Measurements from ENCODE around the gene EME1. TPM values are rescaled to one million over a fixed set of nuclear protein-coding genes. Genes with fewer than 3 reads are reported as not detected.

The EME1 gene
- total and polyA plus RNA-seq, 2 experiments from 2014 or later: 14.4 to 15.9 TPM

DNA sequence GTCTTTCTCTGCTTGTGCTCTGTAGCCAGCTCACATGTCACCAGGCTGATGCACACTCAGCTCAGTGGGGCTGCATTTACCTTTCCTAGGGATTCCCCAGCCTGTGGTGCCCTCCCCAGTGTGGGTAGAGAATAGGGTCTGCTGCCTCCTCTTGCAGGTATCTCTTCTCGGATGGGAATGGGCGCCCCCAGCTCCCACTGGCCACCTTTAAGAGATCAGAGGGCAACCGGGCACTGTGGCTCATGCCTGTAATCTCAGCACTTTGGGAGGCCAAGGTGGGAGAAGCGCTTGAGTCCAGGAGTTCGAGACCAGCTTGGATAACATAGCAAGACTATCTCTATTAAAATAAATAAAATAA, 23.8 kb upstream of the EME1 start:
- Histone ChIP-seq H2AFZ (no peak overlapping the region), H3K4me1 (ENCODE audit: insufficient read depth) (peaks cover 18% of the 10 kb centered on the region), H3F3A (replicated peaks; ENCODE audit: low read depth) (no peaks in the 10 kb centered on the region), H4K20me1 (replicated peaks; ENCODE audit: insufficient read depth) (peaks cover 6% of the 10 kb centered on the region; the same call in 1 of the 2 replicates), H3K4me2 (no peak overlapping the region), H3K36me3 (ENCODE audit: insufficient read depth) (no peaks in the 10 kb centered on the region), H3K27ac (ENCODE audit: low read depth) (no peak overlapping the region), H3K4me3 (no peak overlapping the region), H3K9me2 (ENCODE audit: insufficient read depth) (no peaks in the 10 kb centered on the region), H3K79me2 (replicated peaks; ENCODE audit: insufficient read depth) (peaks cover 29% of the 10 kb centered on the region), H3K27me3 (ENCODE audit: insufficient read depth) (peaks cover 14% of the 10 kb centered on the region; the same call in 1 of the 2 replicates)
- no peaks in the 10 kb centered on the region; the same call in 2 of the 3 replicates for H3K9me3 Mint-ChIP-seq
- no peak for TF ChIP-seq ZNF114 (CRISPR knock-in tag; IDR thresholded peaks at IDR 0.05)
- H3K27me3 Mint-ChIP-seq (ENCODE audit: insufficient read depth, low read depth, poor library complexity): peaks cover 28% of the 10 kb centered on the region
- H3K36me3 Mint-ChIP-seq (ENCODE audit: low read depth): peaks cover 11% of the 10 kb centered on the region
- no peak overlapping the region; the same call in 2 of the 3 replicates for H3K4me3 Mint-ChIP-seq
- ATAC-seq (no peak), DNase-seq (ENCODE audit: low spot score) (no peak)
- peaks cover 37% of the 10 kb centered on the region for H3K4me1 Mint-ChIP-seq
- H3K27ac Mint-ChIP-seq: no peak overlapping the region

- Mint-ChIP-seq H3K27ac (no peak overlapping the region), H3K36me3 (ENCODE audit: low read depth) (peaks cover 26% of the 10 kb centered on the region), H3K4me1 (peaks cover 25% of the 10 kb centered on the region), H3K27me3 (ENCODE audit: insufficient read depth, low read depth, poor library complexity) (peaks cover 18% of the 10 kb centered on the region), H3K9me3 (no peaks in the 10 kb centered on the region; the same call in 2 of the 3 replicates), H3K4me3 (no peak overlapping the region)
- no peaks in the 10 kb centered on the region for H3K9me2 ChIP-seq (ENCODE audit: insufficient read depth)
- no peaks in the 10 kb centered on the region for H3K36me3 ChIP-seq (ENCODE audit: insufficient read depth)
- H3K4me3 ChIP-seq: no peak overlapping the region
- no peaks in the 10 kb centered on the region for H3F3A ChIP-seq (replicated peaks; ENCODE audit: low read depth)
- no peak for DNase-seq (ENCODE audit: low spot score)
- peaks cover 6% of the 10 kb centered on the region; the same call in 1 of the 2 replicates for H4K20me1 ChIP-seq (replicated peaks; ENCODE audit: insufficient read depth)
- H3K4me1 ChIP-seq (ENCODE audit: insufficient read depth): peaks cover 11% of the 10 kb centered on the region
- no peak overlapping the region for H3K4me2 ChIP-seq
- no peak overlapping the region for H3K27ac ChIP-seq (ENCODE audit: low read depth)
- H3K79me2 ChIP-seq (replicated peaks; ENCODE audit: insufficient read depth): peaks cover 29% of the 10 kb centered on the region
- H3K27me3 ChIP-seq (ENCODE audit: insufficient read depth): no peaks in the 10 kb centered on the region
- H2AFZ ChIP-seq: no peak overlapping the region
- no peak for ATAC-seq
- TF ChIP-seq STAT1 (IDR thresholded peaks at IDR 0.05; ENCODE audit: unreplicated experiment) (no peak), CREB1 (CRISPR knock-in tag; IDR thresholded peaks at IDR 0.05; ENCODE audit: low read depth) (no peak), NANOG (IDR thresholded peaks at IDR 0.05; ENCODE audit: borderline replicate concordance) (no peak), EZH2phosphoT487 (IDR thresholded peaks at IDR 0.05; ENCODE audit: unreplicated experiment) (no peak), EZH2 (IDR thresholded peaks at IDR 0.05; ENCODE audit: low read depth, unreplicated experiment) (no peak), POLR2AphosphoS5 (IDR thresholded peaks at IDR 0.05; ENCODE audit: low read depth) (no peak), ZNF331 (CRISPR knock-in tag; IDR thresholded peaks at IDR 0.05; ENCODE audit: low read depth) (no peak)
- TF ChIP-seq, protein P1, sequence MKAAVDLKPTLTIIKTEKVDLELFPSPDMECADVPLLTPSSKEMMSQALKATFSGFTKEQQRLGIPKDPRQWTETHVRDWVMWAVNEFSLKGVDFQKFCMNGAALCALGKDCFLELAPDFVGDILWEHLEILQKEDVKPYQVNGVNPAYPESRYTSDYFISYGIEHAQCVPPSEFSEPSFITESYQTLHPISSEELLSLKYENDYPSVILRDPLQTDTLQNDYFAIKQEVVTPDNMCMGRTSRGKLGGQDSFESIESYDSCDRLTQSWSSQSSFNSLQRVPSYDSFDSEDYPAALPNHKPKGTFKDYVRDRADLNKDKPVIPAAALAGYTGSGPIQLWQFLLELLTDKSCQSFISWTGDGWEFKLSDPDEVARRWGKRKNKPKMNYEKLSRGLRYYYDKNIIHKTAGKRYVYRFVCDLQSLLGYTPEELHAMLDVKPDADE (IDR thresholded peaks at IDR 0.05): no peak
- TF ChIP-seq, protein P2, sequence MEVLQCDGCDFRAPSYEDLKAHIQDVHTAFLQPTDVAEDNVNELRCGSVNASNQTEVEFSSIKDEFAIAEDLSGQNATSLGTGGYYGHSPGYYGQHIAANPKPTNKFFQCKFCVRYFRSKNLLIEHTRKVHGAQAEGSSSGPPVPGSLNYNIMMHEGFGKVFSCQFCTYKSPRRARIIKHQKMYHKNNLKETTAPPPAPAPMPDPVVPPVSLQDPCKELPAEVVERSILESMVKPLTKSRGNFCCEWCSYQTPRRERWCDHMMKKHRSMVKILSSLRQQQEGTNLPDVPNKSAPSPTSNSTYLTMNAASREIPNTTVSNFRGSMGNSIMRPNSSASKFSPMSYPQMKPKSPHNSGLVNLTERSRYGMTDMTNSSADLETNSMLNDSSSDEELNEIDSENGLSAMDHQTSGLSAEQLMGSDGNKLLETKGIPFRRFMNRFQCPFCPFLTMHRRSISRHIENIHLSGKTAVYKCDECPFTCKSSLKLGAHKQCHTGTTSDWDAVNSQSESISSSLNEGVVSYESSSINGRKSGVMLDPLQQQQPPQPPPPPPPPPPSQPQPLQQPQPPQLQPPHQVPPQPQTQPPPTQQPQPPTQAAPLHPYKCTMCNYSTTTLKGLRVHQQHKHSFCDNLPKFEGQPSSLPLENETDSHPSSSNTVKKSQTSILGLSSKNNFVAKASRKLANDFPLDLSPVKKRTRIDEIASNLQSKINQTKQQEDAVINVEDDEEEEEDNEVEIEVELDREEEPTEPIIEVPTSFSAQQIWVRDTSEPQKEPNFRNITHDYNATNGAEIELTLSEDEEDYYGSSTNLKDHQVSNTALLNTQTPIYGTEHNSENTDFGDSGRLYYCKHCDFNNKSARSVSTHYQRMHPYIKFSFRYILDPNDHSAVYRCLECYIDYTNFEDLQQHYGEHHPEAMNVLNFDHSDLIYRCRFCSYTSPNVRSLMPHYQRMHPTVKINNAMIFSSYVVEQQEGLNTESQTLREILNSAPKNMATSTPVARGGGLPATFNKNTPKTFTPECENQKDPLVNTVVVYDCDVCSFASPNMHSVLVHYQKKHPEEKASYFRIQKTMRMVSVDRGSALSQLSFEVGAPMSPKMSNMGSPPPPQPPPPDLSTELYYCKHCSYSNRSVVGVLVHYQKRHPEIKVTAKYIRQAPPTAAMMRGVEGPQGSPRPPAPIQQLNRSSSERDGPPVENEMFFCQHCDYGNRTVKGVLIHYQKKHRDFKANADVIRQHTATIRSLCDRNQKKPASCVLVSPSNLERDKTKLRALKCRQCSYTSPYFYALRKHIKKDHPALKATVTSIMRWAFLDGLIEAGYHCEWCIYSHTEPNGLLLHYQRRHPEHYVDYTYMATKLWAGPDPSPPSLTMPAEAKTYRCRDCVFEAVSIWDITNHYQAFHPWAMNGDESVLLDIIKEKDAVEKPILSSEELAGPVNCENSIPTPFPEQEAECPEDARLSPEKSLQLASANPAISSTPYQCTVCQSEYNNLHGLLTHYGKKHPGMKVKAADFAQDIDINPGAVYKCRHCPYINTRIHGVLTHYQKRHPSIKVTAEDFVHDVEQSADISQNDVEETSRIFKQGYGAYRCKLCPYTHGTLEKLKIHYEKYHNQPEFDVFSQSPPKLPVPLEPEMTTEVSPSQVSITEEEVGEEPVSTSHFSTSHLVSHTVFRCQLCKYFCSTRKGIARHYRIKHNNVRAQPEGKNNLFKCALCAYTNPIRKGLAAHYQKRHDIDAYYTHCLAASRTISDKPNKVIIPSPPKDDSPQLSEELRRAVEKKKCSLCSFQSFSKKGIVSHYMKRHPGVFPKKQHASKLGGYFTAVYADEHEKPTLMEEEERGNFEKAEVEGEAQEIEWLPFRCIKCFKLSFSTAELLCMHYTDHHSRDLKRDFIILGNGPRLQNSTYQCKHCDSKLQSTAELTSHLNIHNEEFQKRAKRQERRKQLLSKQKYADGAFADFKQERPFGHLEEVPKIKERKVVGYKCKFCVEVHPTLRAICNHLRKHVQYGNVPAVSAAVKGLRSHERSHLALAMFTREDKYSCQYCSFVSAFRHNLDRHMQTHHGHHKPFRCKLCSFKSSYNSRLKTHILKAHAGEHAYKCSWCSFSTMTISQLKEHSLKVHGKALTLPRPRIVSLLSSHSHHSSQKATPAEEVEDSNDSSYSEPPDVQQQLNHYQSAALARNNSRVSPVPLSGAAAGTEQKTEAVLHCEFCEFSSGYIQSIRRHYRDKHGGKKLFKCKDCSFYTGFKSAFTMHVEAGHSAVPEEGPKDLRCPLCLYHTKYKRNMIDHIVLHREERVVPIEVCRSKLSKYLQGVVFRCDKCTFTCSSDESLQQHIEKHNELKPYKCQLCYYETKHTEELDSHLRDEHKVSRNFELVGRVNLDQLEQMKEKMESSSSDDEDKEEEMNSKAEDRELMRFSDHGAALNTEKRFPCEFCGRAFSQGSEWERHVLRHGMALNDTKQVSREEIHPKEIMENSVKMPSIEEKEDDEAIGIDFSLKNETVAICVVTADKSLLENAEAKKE (CRISPR knock-in tag; IDR thresholded peaks at IDR 0.05): no peak
- TF ChIP-seq, protein P3, sequence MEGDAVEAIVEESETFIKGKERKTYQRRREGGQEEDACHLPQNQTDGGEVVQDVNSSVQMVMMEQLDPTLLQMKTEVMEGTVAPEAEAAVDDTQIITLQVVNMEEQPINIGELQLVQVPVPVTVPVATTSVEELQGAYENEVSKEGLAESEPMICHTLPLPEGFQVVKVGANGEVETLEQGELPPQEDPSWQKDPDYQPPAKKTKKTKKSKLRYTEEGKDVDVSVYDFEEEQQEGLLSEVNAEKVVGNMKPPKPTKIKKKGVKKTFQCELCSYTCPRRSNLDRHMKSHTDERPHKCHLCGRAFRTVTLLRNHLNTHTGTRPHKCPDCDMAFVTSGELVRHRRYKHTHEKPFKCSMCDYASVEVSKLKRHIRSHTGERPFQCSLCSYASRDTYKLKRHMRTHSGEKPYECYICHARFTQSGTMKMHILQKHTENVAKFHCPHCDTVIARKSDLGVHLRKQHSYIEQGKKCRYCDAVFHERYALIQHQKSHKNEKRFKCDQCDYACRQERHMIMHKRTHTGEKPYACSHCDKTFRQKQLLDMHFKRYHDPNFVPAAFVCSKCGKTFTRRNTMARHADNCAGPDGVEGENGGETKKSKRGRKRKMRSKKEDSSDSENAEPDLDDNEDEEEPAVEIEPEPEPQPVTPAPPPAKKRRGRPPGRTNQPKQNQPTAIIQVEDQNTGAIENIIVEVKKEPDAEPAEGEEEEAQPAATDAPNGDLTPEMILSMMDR (conservative IDR thresholded peaks at IDR 0.05; ENCODE audit: low read depth in 2 of 2): no peak
These were observed 22.3 kb upstream of the EME1 start for GRCh38 chr17:50350733-50351132.
